ENCODE measurements around the gene FASTK. TPM values are rescaled to one million over a fixed set of nuclear protein-coding genes. Genes with fewer than 3 reads are reported as not detected.
A peak's percentile ranks its signal among the peaks of the same experiment; 100 is the strongest.

FASTK gene
- total RNA-seq, 1 experiment from 2014 or later, result 92.8 TPM

DNA sequence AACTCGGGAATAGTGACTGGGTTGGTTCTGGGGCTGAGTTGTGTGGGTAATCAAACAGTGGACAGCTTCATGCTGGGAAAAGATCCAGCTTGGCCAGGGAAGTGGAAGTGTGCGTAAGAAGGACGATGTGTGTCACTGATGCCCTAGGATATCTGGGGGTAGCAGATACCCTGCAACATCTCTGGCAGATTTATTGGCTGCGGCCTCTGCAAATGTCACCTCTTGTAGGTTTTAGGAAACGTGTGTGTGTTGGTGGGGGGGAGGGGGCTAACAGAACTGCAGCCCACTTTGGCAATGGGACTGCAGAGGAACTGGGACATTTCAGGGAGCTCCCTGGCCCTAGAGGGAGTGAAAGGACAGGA, 4.7 kb upstream of the FASTK start:
- H3K27ac ChIP-seq, result peak overlapping the region; percentile 57
- peaks cover 38% of the 10 kb centered on the region for H3K4me1 ChIP-seq
- H3K9me3 ChIP-seq (replicated peaks), result no peaks in the 10 kb centered on the region
- no peaks in the 10 kb centered on the region for H3K27me3 ChIP-seq
- H3K36me3 ChIP-seq, result peaks cover 8% of the 10 kb centered on the region; the same call in 1 of the 2 replicates
- no peak for DNase-seq
- H3K4me3 ChIP-seq, result peak overlapping the region; percentile 47

DNA sequence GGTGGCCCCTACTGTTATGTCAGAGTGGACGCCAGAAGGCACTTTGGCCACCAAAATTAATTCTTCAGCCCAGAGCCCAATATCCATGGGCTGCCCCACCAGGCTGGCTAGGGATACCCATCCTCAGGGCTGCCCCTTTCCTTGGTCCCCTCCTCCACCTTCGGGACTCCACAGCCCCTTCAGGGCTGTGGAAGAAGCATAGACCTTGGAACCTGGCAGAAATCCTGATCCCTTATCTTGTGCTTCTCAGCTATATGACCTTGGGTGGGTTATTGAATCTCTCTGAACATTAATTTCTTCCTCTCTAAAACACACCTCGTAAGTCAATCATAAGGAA, 3.2 kb upstream of the FASTK start:
- H3K4me3 ChIP-seq, result peak overlapping the region; percentile 94
- H3K9me3 ChIP-seq (replicated peaks), result no peaks in the 10 kb centered on the region
- H3K27me3 ChIP-seq, result no peaks in the 10 kb centered on the region
- peaks cover 36% of the 10 kb centered on the region for H3K4me1 ChIP-seq
- DNase-seq, result no peak
- peaks cover 8% of the 10 kb centered on the region; the same call in 1 of the 2 replicates for H3K36me3 ChIP-seq
- H3K27ac ChIP-seq, result peak overlapping the region; percentile 3; the same call in 1 of the 2 replicates

GRCh38 chr7:151083071-151083823, 2.6 kb upstream of the FASTK start, which contains the start of gene TMUB1:
TSS of gene TMUB1 (minus strand) at chr7:151083493. CDS start at chr7:151082563, 930 bp downstream.
- Histone ChIP-seq H3K36me3 (peaks cover 3% of the 10 kb centered on the region; the same call in 1 of the 2 replicates), H3K9me3 (replicated peaks) (no peaks in the 10 kb centered on the region), H3K27ac (peak within 1 kb of the TSS; percentile 83; the same call in 1 of the 2 replicates), H3K4me1 (peaks cover 31% of the 10 kb centered on the region), H3K4me3 (peak within 1 kb of the TSS; percentile 94), H3K27me3 (no peaks in the 10 kb centered on the region)
- DNase-seq, result peak; percentile 81

GRCh38 chr7:151082141-151083070, 1.8 kb upstream of the FASTK start:
- Histone ChIP-seq H3K9me3 (replicated peaks) (no peaks in the 10 kb centered on the region), H3K4me1 (peaks cover 27% of the 10 kb centered on the region), H3K27ac (peak overlapping the region; percentile 83; the same call in 1 of the 2 replicates), H3K4me3 (peak overlapping the region; percentile 94), H3K27me3 (no peaks in the 10 kb centered on the region), H3K36me3 (no peaks in the 10 kb centered on the region; the same call in 1 of the 2 replicates)
- DNase-seq, result no peak

DNA sequence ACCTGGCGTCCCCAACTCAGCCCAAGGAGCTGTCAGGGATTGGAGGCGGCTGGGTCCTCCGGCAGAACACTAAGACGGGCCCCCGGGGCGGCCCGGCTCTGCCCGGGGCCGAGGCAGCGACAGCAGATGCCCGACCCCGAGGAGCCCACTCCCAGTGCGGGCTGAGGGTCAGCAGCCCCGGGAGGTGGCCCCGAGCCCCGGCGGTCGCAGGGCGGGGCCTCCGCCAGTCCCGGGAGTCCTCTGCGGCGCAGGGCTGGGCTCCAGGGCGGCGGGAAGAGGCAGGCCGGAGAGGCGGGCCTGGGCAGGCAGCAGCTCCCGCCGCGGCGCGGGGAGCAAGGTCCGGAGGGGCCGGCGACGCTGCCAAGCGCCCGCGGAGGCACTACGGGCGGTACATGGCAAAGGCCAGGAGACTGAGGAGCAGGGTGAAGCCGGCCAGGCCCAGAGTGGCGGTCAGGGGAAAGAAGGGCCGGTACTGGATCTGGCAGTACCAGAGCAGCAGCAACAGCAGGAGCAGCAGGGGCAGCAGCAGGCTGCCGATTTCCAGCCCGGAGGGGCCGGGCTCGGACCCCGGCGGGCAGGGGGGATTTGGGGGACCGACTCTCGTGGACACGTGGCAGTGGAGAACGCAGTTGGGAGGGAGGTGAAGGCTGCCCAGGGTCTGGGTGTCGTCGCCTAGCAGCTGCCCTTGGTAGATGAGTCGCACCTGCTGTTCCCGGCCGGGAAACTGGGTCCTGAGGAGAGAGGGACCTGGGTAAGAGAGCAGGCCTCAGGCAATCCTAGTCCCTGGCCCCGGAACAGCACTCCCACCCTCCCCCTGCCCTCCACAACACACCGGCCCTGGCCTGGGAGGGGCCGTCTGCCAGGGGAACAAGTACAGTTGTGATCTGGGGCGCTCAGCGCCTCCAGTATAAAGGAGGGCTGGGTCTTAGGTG, 827 bp upstream of the FASTK start:
- Histone ChIP-seq H3K4me3 (peak overlapping the region; percentile 94), H3K9me3 (replicated peaks) (no peaks in the 10 kb centered on the region), H3K27ac (peak overlapping the region; percentile 83), H3K36me3 (peaks cover 6% of the 10 kb centered on the region), H3K4me1 (peaks cover 27% of the 10 kb centered on the region), H3K27me3 (no peaks in the 10 kb centered on the region)
- peak; percentile 73 to 76 for DNase-seq

DNA sequence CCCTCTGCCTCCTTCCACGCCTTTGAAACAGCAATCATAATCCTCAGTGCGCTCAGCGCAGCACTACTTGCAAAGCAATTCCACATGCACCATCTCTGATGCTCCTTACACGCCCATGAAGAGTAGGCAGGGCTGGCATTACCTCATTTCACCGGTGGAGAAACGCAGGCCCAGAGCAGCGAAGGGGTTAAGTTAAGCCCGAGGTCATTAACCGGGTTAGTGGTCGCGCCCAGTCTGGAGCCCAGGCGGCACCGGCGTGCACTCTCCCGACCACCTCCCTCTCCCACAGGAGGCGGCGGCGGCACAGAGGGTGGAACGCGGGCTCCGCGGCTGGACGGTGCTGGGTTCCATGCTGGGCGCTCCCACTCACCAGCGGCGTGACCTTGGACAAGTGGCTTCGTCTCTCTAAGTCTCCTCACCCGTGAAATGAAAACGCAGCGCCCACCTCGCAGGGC, 515 bp downstream of the FASTK start:
- DNase-seq, result no peak
- Histone ChIP-seq H3K27me3 (no peaks in the 10 kb centered on the region), H3K4me3 (peak overlapping the region; percentile 94), H3K9me3 (replicated peaks) (no peaks in the 10 kb centered on the region), H3K4me1 (peaks cover 24% of the 10 kb centered on the region), H3K36me3 (peaks cover 16% of the 10 kb centered on the region), H3K27ac (peak overlapping the region; percentile 83)

- peaks cover 21% of the 10 kb centered on the region for H3K36me3 ChIP-seq
Measured at GRCh38 chr7:151079199-151079910, 1.3 kb downstream of the FASTK start.

DNA sequence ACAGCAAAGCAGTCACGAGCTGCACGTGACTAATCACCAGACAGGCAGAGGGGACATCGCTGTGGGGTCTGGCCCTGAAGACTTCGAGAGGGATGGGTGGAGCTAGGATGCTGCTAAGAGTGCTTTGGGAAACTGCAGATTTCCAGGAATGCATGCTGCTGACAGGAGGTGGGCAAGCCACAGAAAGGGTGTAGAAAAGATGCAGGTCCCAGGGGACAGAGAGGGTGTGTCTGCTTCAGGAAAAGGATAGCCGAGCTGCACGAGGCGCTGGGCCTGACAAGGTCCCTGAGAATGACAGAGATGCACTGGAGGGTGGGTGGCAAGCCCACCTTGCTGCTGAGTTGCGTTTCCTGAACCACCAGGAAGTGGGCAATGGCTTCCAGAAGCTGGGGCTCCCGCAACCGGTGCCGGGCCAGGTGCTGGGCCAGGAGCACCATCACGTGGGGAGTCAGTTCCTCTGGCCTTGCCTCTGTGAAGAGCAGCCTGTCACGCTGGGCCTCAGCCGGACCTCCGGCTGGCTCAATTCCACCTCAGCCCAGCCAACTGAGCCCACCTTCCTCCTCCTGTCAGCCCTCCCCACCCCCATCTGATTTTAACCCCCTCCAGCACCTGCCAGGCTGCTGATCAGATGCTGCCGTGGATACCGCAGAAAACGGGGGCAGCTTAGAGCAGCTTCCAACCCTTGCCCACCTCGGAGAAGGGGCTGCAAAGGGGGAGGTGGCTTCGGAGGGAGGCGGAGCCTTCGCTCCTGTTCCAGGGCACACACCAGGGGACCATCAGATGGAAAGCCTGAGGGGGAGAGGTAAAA, 2.2 kb downstream of the FASTK start:
- H3K27ac ChIP-seq, result no peak overlapping the region
- no peaks in the 10 kb centered on the region for H3K27me3 ChIP-seq
- no peaks in the 10 kb centered on the region for H3K9me3 ChIP-seq (replicated peaks)
- H3K4me3 ChIP-seq, result no peak overlapping the region
- H3K4me1 ChIP-seq, result peaks cover 14% of the 10 kb centered on the region; the same call in 1 of the 2 replicates
- peaks cover 28% of the 10 kb centered on the region for H3K36me3 ChIP-seq
- no peak for DNase-seq

More at GRCh38 chr7:151079199-151079910, 1.3 kb downstream of the FASTK start:
- Histone ChIP-seq H3K27ac (no peak overlapping the region), H3K4me1 (peaks cover 18% of the 10 kb centered on the region; the same call in 1 of the 2 replicates), H3K27me3 (no peaks in the 10 kb centered on the region), H3K9me3 (replicated peaks) (no peaks in the 10 kb centered on the region), H3K4me3 (peak overlapping the region; percentile 94)
- no peak for DNase-seq

DNA sequence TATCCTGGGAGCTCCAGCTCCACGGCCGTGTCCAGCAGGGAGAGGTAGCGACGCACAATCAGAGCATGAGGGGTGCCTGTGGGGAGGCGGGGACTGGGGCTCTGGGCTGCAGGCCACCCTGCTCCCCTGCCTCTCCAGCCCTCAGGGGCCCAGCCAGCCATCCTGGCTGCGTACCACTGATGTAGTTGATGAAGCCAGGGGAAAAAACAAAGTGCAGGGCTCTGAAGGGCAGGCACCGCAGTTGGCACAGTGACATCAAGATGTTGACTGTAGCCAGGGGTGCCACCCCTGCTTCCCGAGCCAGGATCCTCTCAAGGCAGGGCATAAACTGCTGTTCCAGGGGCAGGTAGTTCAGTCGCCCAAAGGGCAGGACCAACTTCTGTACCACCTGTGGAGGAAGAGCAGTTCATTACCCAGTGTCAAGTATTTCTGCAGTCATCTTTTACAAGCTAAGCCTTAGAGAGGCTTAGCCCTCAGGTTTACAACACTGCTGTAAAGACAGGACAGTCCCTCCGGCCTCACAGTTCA, 2.8 kb downstream of the FASTK start:
- H3K27ac ChIP-seq, result no peak overlapping the region
- no peak for DNase-seq
- H3K36me3 ChIP-seq, result peaks cover 32% of the 10 kb centered on the region
- no peak overlapping the region for H3K4me3 ChIP-seq
- H3K4me1 ChIP-seq, result peaks cover 14% of the 10 kb centered on the region; the same call in 1 of the 2 replicates
- H3K27me3 ChIP-seq, result no peaks in the 10 kb centered on the region
- no peaks in the 10 kb centered on the region for H3K9me3 ChIP-seq (replicated peaks)

DNA sequence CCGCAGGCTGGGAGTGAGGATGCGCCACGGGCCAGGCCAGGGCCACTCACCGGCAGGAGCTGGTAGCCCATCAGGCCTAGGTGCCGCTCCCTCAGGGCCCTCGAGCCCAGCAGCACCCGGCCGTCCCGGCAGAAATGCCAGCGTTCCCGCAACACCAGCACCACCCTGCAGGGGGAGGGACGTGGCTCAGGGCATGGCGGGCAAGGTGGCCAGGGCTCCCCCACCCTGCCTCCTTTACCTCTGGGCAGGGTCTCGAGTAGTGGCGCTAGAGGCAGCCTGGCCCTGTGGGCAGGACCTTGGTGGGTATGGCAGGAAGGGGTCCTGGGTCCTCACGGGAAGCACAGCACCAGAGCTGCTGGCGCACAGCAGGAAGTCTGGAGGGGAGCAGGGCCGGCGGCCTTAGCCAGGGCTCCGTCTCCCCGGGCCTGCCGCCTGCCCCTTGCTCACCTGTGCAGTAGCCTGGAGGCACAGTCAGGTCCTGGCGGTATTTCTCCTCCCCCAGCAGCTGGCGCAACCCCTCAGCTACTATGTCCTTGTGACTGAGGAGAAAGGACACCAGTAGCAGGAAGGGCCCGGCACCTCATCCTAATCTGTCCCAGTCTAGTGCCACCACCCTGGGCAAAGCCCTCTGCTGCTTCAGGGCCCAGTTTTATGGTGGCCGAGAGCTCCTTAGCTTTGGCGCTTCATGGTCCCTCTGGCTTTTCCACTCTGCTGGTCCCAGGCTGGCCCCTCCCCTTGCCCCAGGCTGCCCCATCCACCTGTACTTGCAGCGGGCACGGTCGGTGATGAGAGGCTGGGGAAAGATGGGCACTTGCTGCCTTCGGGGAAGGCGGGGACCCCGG, 3.5 kb downstream of the FASTK start:
- H3K4me1 ChIP-seq, result peaks cover 10% of the 10 kb centered on the region; the same call in 1 of the 2 replicates
- H3K27me3 ChIP-seq, result no peaks in the 10 kb centered on the region
- DNase-seq, result no peak
- H3K36me3 ChIP-seq, result peaks cover 37% of the 10 kb centered on the region
- H3K4me3 ChIP-seq, result no peak overlapping the region
- no peaks in the 10 kb centered on the region for H3K9me3 ChIP-seq (replicated peaks)
- no peak overlapping the region for H3K27ac ChIP-seq

- peaks cover 43% of the 10 kb centered on the region for H3K36me3 ChIP-seq
- no peak overlapping the region for H3K27ac ChIP-seq
- no peak for DNase-seq
- H3K9me3 ChIP-seq (replicated peaks), result no peaks in the 10 kb centered on the region
- H3K27me3 ChIP-seq, result no peaks in the 10 kb centered on the region
- no peak overlapping the region for H3K4me3 ChIP-seq
- peaks cover 7% of the 10 kb centered on the region; the same call in 1 of the 2 replicates for H3K4me1 ChIP-seq
Measured at GRCh38 chr7:151075978-151076426, 4.6 kb downstream of the FASTK start.

- no peak overlapping the region for H3K27ac ChIP-seq
- H3K4me3 ChIP-seq, result no peak overlapping the region
- peaks cover 45% of the 10 kb centered on the region for H3K36me3 ChIP-seq
- no peaks in the 10 kb centered on the region for H3K27me3 ChIP-seq
- H3K4me1 ChIP-seq, result peaks cover 7% of the 10 kb centered on the region; the same call in 1 of the 2 replicates
- H3K9me3 ChIP-seq (replicated peaks), result no peaks in the 10 kb centered on the region
- no peak for DNase-seq
Measured at GRCh38 chr7:151075662-151075971, 5.0 kb downstream of the FASTK start.

All from SJCRH30 (cell line).